Right lung (tissue), 5 donors: ENCODE data around the gene TNMD. TPM values are rescaled to one million over a fixed set of nuclear protein-coding genes. Genes with fewer than 3 reads are reported as not detected.

ENCODE experiments used
- DNase-seq, 2 donors: peaks; one replicate each; pipeline ENCODE4 v3.0.0-alpha.2; 2013
- polyA plus RNA-seq, 5 donors: library from polyadenylated mRNA; unstranded; fragments of 120-200 nt; gene quantifications; one replicate each; pipeline versions ENCODE4 v1.2.1 to v1.2.3, GENCODE V29; 2013; ENCODE audit warnings: inconsistent platforms in 1 of 5, low replicate concordance in 1 of 5; ENCODE audit not compliant: insufficient read length in 5 of 5, insufficient read depth in 1 of 5

The TNMD gene
- polyA plus RNA-seq, 5 donors: 0.13 to 4.5 (median 0.27) TPM

- DNase-seq: peak in 1 of 2 donors; percentile 31
Observed at GRCh38 chrX:100643956-100644860, 59.5 kb downstream of the TNMD start, which contains the start of gene SRPX2. Gene SRPX2, plus strand, starts transcription at chrX:100644199. Its CDS starts 2,124 bp downstream, at chrX:100646323.

DNA sequence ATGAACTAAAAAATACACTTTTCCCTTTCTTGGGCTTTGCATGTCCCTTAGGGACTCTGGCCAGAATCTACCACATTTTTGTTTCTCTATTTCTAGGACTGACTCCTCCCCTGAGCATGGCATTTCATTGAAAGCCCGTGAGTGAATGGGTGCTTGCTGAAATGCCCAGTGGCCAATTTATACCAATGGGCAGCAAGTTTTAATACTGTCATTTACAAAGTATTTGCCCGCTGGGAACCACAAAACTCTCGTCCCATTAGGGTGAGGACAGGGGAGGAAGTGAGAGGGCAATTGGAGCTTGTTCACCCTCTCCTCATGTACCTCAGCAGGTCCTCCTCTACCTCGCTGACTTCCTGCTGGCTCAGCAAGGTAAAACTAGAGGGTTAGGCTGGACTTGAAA is 60.4 kb downstream of the TNMD start:
- no peak for DNase-seq

DNA sequence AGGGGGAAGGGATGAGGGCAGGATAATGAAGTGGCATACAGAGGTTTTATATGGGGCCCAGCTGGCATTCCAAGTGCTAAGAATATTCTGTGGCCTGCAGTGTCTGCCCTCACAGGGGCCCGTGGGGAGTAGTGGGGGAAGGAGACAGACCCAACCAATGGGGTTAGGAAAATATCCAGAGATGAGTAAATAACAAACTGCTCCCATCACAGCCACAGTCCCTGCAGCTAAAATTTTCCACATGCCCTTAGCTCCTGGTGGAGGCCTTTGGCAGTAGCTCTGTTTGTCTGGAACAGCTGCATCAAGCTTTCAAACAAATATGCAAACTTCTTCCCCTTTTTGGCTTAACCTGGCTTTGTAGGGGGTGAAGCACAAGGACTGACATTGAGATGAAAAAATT is 62.4 kb downstream of the TNMD start:
- peak; percentile 61 to 62 for DNase-seq

- no peak for DNase-seq
Observed at GRCh38 chrX:100647739-100648138, 63.0 kb downstream of the TNMD start.

- no peak for DNase-seq
Observed at GRCh38 chrX:100648458-100649417, 64.0 kb downstream of the TNMD start.

Other genes with a start within 250 kb of the TNMD start
- 1 to 10 TPM; 1.6 to 2.7 (median 1.8) TPM for gene PCDH19, start 174.7 kb upstream of the TNMD start, polyA plus RNA-seq
- gene TSPAN6, start 51.9 kb downstream of the TNMD start, polyA plus RNA-seq: 100 to 1,000 TPM in 3 of 5 donors, 10 to 100 TPM in 2; 86.6 to 126 (median 118) TPM
- 10 to 100 TPM; 30.1 to 37.2 (median 32.0) TPM for gene SRPX2, start 59.3 kb downstream of the TNMD start, polyA plus RNA-seq
- 10 to 100 TPM; 10.5 to 13.7 (median 11.8) TPM for gene SYTL4, start 147.2 kb downstream of the TNMD start, polyA plus RNA-seq
- 10 to 100 TPM; 19.6 to 23.4 (median 20.9) TPM for gene CSTF2, start 235.5 kb downstream of the TNMD start, polyA plus RNA-seq